G401 (cell line): ENCODE results near the gene CDCA5. TPM values are rescaled to one million over a fixed set of nuclear protein-coding genes. Genes with fewer than 3 reads are reported as not detected.
"Not testable (repeated sequence)": the region's sequence is repeated elsewhere in the genome, so short reads cannot be mapped to it uniquely, and the experiment has no call there.

Experiments
- DNase-seq: peaks from one replicate; pipeline ENCODE4 v3.0.0-alpha.2; 2015; ENCODE audit warnings: low spot score
- in situ Hi-C: cut with HindIII; loops from 2 replicates; pipeline ENCODE4 v1.10.0; 2016; ENCODE audit warnings: low sequenced_read_pairs, mixed read lengths
- total RNA-seq: library from RNA; depleted of rRNA; stranded (reverse); fragments of >200 nt; shearing (Covaris generic); gene quantifications from 2 replicates; pipeline ENCODE4 v1.2.3, GENCODE V29; 2014

The CDCA5 gene
- total RNA-seq, 1 experiment from 2014 or later: 71.2 TPM

GRCh38 chr11:65120831-65121230 lies 37.0 kb upstream of the CDCA5 start:
- in situ Hi-C loops: no loop called here
- no peak for DNase-seq

GRCh38 chr11:65119670-65119995 lies 35.8 kb upstream of the CDCA5 start:
- in situ Hi-C loops: no loop called here
- no peak for DNase-seq

- in situ Hi-C loops, DNase-seq: not testable (repeated sequence)
Observed at GRCh38 chr11:65118891-65119669, 35.2 kb upstream of the CDCA5 start.

GRCh38 chr11:65118097-65118837 lies 34.4 kb upstream of the CDCA5 start:
- no peak for DNase-seq
- in situ Hi-C loops: no loop called here

GRCh38 chr11:65117206-65118096 lies 33.6 kb upstream of the CDCA5 start, which contains the start of gene ZNHIT2:
TSS of gene ZNHIT2 (minus strand) at chr11:65117701. CDS start at chr11:65117653, 48 bp downstream.
- in situ Hi-C loops: no loop called here
- DNase-seq: peak; percentile 99

- no peak for DNase-seq
- in situ Hi-C loops: no loop called here
Observed at GRCh38 chr11:65116370-65117205, 32.7 kb upstream of the CDCA5 start.

GRCh38 chr11:65115361-65116082 lies 31.7 kb upstream of the CDCA5 start:
- in situ Hi-C loops: no loop called here
- no peak for DNase-seq

GRCh38 chr11:65114538-65115171 lies 30.8 kb upstream of the CDCA5 start:
- DNase-seq: no peak
- in situ Hi-C loops: no loop called here

- DNase-seq: no peak
- in situ Hi-C loops: no loop called here
Observed at GRCh38 chr11:65113839-65114238, 30.0 kb upstream of the CDCA5 start.

GRCh38 chr11:65113361-65113756 lies 29.5 kb upstream of the CDCA5 start:
- in situ Hi-C loops: no loop called here
- DNase-seq: no peak

- DNase-seq: peak; percentile 49
- in situ Hi-C loops: no loop called here
Observed at GRCh38 chr11:65112546-65113360, 28.9 kb upstream of the CDCA5 start.

GRCh38 chr11:65111744-65112545 lies 28.1 kb upstream of the CDCA5 start, which contains the start of gene TM7SF2:
TSS of gene TM7SF2 (plus strand) at chr11:65111872. CDS start at chr11:65112016, 144 bp downstream.
- in situ Hi-C loops: no loop called here
- peak; percentile 99 for DNase-seq

- no peak for DNase-seq
- in situ Hi-C loops: no loop called here
Observed at GRCh38 chr11:65111159-65111743, 27.4 kb upstream of the CDCA5 start.

- in situ Hi-C loops: no loop called here
- peak; percentile 87 for DNase-seq
Observed at GRCh38 chr11:65110354-65110861, 26.6 kb upstream of the CDCA5 start.
